Activated naive CD8-positive, alpha-beta T cell treated with anti-CD3 and anti-CD28 coated beads, Interleukin-2, amount 50 U/mL, for 24 hours (primary cell): ENCODE data around the gene MPP2.
"Not testable (repeated sequence)": the region's sequence is repeated elsewhere in the genome, so short reads cannot be mapped to it uniquely, and the experiment has no call there.

Source experiments
- ATAC-seq: fragments of 150-1000 bp; cut with Tn5 transposase; one replicate; pipeline ENCODE4 v1.10.0; 2021
- DNase-seq: peaks from one replicate; pipeline ENCODE4 v3.0.0; 2021
- H3K27ac Mint-ChIP-seq: one replicate; pipeline ENCODE4 v1.8.0; 2021; ENCODE audit warnings: mild to moderate bottlenecking, mixed read lengths
- H3K27me3 Mint-ChIP-seq: one replicate; pipeline ENCODE4 v1.8.0; 2021; ENCODE audit warnings: mixed read lengths
- H3K36me3 Mint-ChIP-seq: one replicate; pipeline ENCODE4 v1.8.0; 2021; ENCODE audit warnings: low read depth, mixed read lengths
- H3K4me1 Mint-ChIP-seq: one replicate; pipeline ENCODE4 v1.8.0; 2021; ENCODE audit warnings: mixed read lengths
- H3K4me3 Mint-ChIP-seq: one replicate; pipeline ENCODE4 v1.8.0; 2021; ENCODE audit warnings: mild to moderate bottlenecking, moderate library complexity, mixed read lengths
- H3K9me3 Mint-ChIP-seq: one replicate; pipeline ENCODE4 v1.8.0; 2021; ENCODE audit warnings: mixed read lengths

MPP2 gene

DNA sequence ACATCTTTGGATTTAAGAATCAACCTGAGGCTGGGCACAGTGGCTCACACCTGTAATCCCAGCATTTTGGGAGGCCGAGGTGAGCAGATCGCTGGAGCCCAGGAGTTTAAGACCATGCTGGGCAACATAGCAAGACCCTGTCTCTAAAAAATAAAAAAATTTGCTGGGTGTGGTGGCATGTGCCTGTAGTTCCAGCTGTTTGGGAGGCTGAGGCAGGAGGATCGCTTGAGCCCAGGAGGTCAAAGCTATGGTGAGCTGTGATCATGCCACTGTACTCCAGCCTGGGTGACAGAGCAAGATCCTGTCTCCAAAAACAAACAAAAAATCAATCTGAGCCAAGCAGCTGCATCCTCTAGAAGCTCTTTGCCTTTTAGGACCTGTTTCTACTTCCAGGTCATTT, 32.1 kb upstream of the MPP2 start:
- H3K4me3 Mint-ChIP-seq, H3K9me3 Mint-ChIP-seq, DNase-seq, ATAC-seq, H3K27ac Mint-ChIP-seq, H3K36me3 Mint-ChIP-seq: not testable (repeated sequence)
- Mint-ChIP-seq H3K27me3 (peaks cover 12% of the 10 kb centered on the region), H3K4me1 (peaks cover 16% of the 10 kb centered on the region)

DNA sequence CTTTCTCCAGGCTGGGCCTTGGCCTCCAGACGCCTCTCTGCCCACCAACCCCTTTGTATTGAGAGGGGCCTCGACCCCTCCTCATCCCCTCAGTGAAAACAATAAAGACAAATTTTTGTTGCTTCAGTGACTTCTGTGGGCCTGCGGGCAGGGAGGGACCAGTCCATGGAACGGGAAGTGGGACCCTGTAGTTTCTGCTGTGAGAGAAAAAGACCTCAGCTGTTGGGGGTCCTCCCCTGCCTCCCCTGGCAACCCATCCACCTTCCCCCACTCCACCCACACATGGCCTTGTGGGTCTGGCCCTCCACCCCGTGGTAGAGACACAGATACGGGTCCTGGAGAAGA, 31.5 kb upstream of the MPP2 start:
- Mint-ChIP-seq H3K27ac (no peak overlapping the region), H3K36me3 (no peaks in the 10 kb centered on the region), H3K4me3 (no peak overlapping the region), H3K4me1 (peaks cover 14% of the 10 kb centered on the region), H3K9me3 (no peaks in the 10 kb centered on the region), H3K27me3 (peaks cover 12% of the 10 kb centered on the region)
- no peak for DNase-seq
- ATAC-seq: no peak

DNA sequence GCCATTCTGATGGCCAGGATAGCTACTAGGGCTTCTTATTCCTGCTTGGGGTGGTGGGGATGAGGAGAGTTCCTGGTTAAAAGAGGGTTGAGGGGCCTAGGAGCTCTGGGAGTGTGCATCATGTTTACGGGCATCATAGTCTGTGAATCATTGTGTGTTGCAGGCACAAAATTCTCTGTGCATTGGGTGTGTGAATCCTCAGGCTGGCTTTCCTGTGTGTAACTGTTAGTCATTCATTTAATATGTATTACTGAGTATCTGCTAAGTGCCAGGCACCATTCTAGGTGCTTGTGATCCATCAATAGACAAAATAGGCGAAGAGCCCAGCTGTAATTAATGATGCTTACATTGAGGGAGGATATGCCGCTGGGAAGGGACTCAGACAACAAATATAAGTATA, 29.1 kb upstream of the MPP2 start:
- no peak overlapping the region for H3K4me3 Mint-ChIP-seq
- H3K27me3 Mint-ChIP-seq: peaks cover 12% of the 10 kb centered on the region

DNA sequence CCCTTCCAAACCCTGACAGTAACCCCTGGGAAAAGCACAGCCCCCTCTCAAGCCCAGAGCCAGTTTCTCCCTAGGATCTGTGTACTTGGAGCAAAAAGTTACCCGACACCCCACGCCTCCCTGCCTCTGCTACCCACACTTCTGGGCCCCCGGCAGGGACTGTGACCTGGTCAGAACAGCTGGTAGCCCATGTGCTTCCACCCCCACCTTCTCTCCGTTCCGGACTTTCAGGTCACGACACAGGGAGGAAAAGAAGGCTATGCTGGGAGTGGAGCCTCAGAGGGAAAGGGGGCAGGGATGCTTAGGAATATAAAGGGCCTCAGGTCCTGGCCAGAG, 28.6 kb upstream of the MPP2 start:
- Mint-ChIP-seq H3K4me3 (no peak overlapping the region), H3K4me1 (peaks cover 14% of the 10 kb centered on the region), H3K9me3 (no peaks in the 10 kb centered on the region), H3K27ac (no peak overlapping the region), H3K36me3 (no peaks in the 10 kb centered on the region), H3K27me3 (peaks cover 12% of the 10 kb centered on the region)
- ATAC-seq (no peak), DNase-seq (no peak)

More for the DNA sequence above, 29.1 kb upstream of the MPP2 start:
- no peak for ATAC-seq
- Mint-ChIP-seq H3K9me3 (no peaks in the 10 kb centered on the region), H3K36me3 (no peaks in the 10 kb centered on the region), H3K4me1 (peaks cover 14% of the 10 kb centered on the region), H3K27ac (no peak overlapping the region)
- no peak for DNase-seq

DNA sequence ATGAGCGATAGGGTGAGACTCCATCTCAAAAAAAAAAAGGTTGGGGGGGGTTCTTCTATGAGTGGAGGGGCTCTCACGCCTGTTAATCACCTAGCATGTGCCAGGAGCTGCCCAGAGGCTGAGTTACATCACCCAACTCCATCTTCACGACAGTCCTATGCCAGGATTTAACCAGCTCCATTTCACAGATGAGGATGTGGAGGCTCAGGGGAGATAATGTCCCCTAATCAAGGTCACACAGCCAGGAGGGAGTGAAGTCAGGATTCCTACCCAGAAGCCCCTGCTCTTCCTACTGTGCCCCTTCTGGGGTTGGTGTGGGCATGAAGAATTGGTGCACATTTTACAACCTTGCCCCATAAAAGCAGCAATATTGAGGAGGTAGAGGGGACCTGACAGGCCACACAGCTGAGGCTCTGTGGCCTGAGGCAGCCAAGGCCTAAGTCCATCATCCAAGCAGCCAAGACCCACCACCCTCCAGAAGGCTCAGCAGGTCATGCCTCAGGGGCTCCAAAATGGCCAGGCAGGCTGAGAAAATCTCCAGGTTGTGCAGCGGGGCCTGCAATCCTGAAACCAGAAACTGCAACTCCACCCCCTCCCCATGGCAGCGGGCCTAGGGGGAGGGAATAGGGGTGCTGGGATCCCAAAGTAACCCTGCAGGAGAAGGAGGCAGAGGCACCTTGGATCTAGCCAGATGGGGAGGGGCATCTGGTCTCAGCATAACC, 28.0 kb upstream of the MPP2 start:
- Mint-ChIP-seq H3K9me3 (no peaks in the 10 kb centered on the region), H3K4me1 (peaks cover 14% of the 10 kb centered on the region), H3K36me3 (no peaks in the 10 kb centered on the region), H3K27ac (no peak overlapping the region), H3K27me3 (peaks cover 12% of the 10 kb centered on the region), H3K4me3 (no peak overlapping the region)
- DNase-seq (no peak), ATAC-seq (no peak)

DNA sequence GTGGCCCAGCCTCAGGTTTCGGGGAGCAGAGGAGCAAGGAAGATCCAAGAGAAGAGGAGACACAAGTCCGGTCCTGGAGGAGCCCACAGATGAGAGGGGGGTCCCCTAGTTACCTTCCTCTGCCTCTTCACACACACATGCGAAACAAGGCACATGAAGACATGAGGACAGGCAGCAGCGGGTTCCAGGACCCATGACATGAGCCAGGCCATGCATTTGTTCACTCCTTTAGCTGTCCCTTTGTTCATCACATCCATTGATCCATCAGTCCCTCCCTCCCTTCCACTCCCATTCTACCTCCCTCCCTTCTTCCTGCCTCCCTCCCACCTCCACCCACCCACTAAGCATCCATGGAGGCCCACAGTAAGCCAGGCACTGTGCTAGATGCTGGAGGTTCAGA, 25.6 kb upstream of the MPP2 start:
- no peak overlapping the region for H3K27ac Mint-ChIP-seq
- H3K9me3 Mint-ChIP-seq: no peaks in the 10 kb centered on the region
- H3K27me3 Mint-ChIP-seq: peaks cover 6% of the 10 kb centered on the region
- DNase-seq (no peak), ATAC-seq (no peak)
- no peak overlapping the region for H3K4me3 Mint-ChIP-seq
- no peaks in the 10 kb centered on the region for H3K36me3 Mint-ChIP-seq
- peaks cover 11% of the 10 kb centered on the region for H3K4me1 Mint-ChIP-seq

DNA sequence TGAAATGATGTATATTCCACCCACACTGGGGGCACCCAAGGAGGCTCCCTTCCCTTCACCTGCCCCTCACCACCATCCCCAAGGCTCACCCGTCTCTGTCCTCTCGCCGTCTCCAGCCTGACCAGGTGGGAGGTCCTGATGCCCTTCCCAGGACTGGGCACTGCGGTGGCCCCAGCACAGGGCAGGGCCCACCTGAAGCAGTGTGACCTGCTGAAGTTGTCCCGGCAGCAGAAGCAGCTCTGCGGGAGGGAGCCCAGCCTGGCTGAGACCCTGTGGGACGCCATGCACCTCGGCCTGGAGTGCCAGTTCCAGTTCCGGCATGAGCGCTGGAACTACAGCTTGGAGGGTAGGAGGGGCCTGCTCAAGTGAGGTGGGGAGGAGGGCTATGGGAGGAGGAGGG, 25.0 kb upstream of the MPP2 start:
- no peak for ATAC-seq
- no peaks in the 10 kb centered on the region for H3K36me3 Mint-ChIP-seq
- no peaks in the 10 kb centered on the region for H3K9me3 Mint-ChIP-seq
- no peak overlapping the region for H3K4me3 Mint-ChIP-seq
- H3K4me1 Mint-ChIP-seq: peaks cover 14% of the 10 kb centered on the region
- peaks cover 9% of the 10 kb centered on the region for H3K27me3 Mint-ChIP-seq
- DNase-seq: no peak
- no peak overlapping the region for H3K27ac Mint-ChIP-seq

DNA sequence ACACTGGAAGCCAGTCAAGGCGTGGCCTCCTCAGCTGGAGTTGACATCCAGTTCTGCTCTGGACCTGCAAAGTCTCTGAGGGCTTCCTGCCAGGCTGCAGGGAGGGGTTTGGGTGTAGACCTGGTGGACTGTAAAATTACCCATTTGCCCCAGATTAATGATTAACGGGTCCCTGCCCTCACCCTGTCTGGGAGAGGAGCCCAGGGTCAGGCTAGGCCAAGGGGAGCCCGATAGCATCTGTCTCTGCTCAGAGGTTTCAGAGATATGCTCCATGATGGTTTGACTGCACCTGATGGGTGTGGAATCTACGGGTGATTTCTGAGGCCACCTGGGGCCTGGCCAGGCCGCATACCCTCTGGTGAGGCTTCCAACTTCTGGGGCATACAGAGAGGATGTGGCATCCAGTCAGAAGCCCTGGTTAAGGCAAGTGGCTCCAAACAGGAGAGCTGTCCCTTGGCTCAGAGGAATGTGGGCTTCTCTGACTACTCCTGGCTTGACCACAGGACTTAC, 23.8 kb upstream of the MPP2 start:
- Mint-ChIP-seq H3K4me1 (peaks cover 17% of the 10 kb centered on the region), H3K36me3 (no peaks in the 10 kb centered on the region), H3K27me3 (peaks cover 7% of the 10 kb centered on the region), H3K9me3 (no peaks in the 10 kb centered on the region), H3K4me3 (no peak overlapping the region), H3K27ac (no peak overlapping the region)
- no peak for DNase-seq
- no peak for ATAC-seq

DNA sequence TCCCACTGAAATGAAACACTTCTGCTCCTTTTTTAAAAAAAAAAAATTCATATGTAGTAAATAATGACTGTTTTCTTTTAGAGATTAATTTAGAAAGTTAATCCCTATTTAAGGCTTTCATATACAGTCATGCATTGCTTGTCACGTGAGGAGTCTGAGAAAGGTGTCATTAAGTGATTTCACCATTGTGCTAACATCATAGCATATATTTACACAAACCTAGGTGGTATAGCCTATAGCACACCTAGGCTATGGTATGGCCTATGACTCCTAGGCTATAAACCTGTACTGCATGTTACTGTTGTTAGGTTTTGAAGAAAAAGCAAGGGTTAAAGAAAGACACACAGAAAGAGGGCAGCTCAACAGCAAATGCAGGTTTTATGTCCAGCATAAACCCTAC, 21.3 kb upstream of the MPP2 start:
- ATAC-seq: no peak
- peaks cover 26% of the 10 kb centered on the region for H3K4me1 Mint-ChIP-seq
- H3K4me3 Mint-ChIP-seq: no peak overlapping the region
- no peak overlapping the region for H3K27ac Mint-ChIP-seq
- H3K9me3 Mint-ChIP-seq: no peaks in the 10 kb centered on the region
- peaks cover 8% of the 10 kb centered on the region for H3K27me3 Mint-ChIP-seq
- H3K36me3 Mint-ChIP-seq: no peaks in the 10 kb centered on the region
- DNase-seq: no peak

DNA sequence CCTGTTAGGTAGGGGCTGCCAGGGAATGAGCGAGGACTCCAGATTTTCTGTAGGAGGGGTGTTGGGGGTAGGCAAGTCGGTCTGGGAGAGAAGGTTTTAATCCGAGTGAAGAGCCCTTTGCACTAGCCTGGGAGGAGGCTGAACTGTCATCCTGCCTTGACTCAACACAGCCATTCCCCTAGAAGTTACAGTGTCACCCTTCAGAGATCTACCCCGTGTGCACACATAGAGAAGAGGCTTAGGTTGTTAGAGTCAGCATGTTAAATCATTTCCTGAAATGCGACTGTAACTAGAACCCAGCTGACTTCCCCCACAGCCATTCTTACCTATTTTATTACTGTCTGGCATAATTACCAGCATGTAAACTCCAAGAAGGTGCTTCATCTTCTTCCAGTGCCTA, 20.6 kb upstream of the MPP2 start:
- H3K27me3 Mint-ChIP-seq, H3K27ac Mint-ChIP-seq, H3K36me3 Mint-ChIP-seq, DNase-seq, H3K9me3 Mint-ChIP-seq: not testable (repeated sequence)
- peak; percentile 60 for ATAC-seq
- Mint-ChIP-seq H3K4me1 (peaks cover 26% of the 10 kb centered on the region), H3K4me3 (peak overlapping the region; percentile 57)

DNA sequence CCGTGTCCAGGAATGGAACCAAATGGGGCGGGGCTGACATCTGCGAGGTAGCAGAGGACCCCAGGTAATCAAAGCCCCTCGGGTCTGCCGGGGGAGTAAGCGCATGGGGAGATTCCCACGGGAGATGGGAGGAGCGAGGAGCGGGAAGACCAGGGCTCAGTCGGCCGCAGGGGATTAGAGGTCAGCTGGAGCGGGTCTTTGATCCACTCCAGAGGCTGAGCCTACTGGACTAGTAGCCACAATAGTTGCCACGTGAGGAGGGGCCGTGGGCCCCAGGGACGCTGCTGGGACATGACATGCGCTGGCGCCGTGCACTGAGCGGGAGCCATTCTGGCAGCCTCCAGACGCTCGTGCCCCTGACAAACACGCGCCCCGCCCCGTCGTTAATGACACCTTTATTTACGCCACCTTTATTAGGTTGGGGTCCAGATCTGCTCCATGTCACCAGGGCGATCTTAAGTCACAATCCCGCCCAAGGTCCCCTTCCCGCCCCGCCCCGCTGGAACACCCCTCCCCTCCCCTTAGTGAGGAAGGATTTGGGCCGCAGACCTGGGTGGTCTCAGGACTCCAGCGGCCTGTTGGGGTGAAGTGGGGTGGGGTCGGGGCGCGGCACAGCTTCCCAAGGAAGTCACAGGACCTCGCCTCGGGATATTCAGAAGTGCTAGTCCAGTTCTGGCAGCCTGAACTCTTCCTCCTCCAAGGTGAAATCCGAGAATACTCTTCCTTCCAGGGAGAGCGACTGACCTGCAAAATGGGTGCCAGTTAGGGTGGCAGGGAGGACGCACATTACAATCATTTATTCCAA, 19.9 kb upstream of the MPP2 start:
- DNase-seq (peak; percentile 27), ATAC-seq (no peak)
- no peak overlapping the region for H3K27ac Mint-ChIP-seq
- peaks cover 26% of the 10 kb centered on the region for H3K4me1 Mint-ChIP-seq
- no peaks in the 10 kb centered on the region for H3K36me3 Mint-ChIP-seq
- H3K9me3 Mint-ChIP-seq: no peaks in the 10 kb centered on the region
- peaks cover 8% of the 10 kb centered on the region for H3K27me3 Mint-ChIP-seq
- peak overlapping the region; percentile 57 for H3K4me3 Mint-ChIP-seq

DNA sequence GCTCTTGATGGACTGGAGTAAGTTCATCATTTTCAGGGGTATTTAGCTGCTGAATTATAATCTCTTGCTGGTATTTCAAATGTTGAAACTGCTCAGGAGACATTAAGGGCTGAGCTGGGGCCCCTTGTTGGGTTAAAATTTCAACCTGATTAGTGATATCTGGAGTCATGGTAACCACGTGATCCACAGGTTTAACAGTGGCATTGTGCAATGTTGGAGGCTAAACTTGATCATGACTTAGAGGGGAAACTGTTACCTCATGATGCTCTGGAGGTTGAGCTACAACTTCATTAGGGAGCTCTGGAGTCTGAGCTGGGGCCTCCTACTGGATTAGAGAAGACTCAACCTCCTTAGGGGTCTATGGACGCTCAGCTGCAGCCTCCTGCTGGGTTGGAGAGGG, 17.2 kb upstream of the MPP2 start:
- Mint-ChIP-seq H3K9me3 (no peaks in the 10 kb centered on the region), H3K27ac (no peak overlapping the region), H3K4me1 (peaks cover 24% of the 10 kb centered on the region), H3K27me3 (peaks cover 8% of the 10 kb centered on the region), H3K4me3 (no peak overlapping the region), H3K36me3 (no peaks in the 10 kb centered on the region)
- peak; percentile 63 for ATAC-seq
- no peak for DNase-seq

DNA sequence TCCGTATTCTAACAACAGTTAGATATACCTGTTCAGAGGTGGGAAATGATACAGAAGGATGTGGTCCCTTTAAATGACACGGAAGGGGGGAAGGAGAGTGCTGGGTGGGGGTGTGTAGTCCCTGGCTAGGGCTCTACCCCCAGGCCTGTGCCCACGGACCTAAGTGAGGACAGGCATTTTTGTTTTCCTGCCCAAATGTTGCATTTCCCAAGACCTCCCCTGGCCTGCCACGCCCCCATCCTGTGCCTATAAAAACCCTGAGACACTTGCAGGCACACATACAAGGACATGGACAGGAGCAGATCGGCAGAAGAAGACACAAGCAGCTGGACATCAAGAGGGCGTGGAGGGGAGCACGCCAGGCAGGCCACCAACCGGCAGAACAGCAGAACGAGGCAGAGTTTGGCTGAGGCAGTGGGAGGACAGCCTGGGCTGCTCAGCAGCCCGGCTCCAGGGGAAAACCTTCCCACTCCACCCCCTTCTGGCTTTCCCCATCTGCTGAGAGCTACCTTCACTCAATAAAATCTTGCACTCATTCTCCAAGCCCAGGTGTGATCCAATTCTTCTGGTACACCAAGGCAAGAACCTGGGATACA, 13.3 kb upstream of the MPP2 start:
- Mint-ChIP-seq H3K4me3 (no peak overlapping the region), H3K36me3 (no peaks in the 10 kb centered on the region), H3K4me1 (peaks cover 25% of the 10 kb centered on the region), H3K27me3 (peaks cover 5% of the 10 kb centered on the region), H3K9me3 (no peaks in the 10 kb centered on the region), H3K27ac (no peak overlapping the region)
- DNase-seq: no peak
- no peak for ATAC-seq

DNA sequence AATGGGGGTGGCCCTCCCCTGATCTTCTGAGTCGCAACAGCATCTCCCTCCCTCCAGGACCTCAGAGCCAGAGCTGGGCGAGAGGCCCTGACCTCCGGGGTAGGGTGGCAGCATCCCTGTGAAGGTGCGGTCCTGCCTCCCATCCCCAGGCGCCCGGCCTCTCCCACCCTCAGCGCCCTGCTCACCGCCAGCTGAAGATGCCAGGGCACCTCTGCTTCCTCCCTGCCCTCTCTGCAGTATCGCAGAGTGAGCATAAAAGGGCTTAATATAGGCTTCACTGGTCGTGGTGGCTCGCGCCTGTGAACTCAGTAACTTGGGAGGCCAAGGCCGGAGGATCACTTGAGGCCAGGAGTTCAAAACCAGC, 10.7 kb upstream of the MPP2 start:
- Mint-ChIP-seq H3K36me3 (no peaks in the 10 kb centered on the region), H3K27ac (no peak overlapping the region), H3K4me3 (peak overlapping the region; percentile 64), H3K27me3 (peaks cover 5% of the 10 kb centered on the region), H3K9me3 (no peaks in the 10 kb centered on the region), H3K4me1 (peaks cover 16% of the 10 kb centered on the region)
- DNase-seq: no peak
- no peak for ATAC-seq

DNA sequence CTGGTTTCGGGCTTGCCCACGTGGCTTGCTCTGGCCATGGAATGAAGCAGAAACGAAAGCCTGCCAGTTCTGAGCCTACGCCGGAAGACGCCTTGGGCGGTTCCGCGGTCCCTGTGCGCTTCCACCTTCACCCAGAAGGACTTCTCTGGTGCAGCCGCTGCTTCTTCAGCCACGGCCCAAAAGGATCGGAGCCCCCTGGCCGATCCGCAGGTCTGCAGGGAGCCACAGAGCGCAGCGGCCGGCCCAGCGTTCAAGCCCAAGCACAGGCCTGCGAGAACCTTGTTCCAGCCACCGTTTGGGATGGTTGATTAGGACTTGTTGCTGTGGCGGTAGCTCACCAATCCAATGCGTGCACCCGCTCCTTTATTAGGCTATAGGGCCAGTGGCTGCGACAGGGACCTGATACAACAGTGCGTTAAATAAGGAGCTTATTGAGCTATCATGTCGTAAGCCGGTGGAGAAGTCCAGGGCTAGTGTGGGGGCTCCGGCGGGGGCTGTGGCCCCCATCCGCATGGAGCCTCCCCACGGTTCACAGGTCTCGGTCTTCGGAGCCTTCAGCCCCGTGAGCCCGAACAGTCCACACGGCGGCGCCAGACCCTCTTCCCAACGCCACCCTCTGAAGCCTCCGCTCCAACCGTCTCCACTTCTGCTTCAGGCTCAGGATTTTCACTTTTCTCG, 10.2 kb upstream of the MPP2 start:
- Mint-ChIP-seq H3K27me3 (peaks cover 5% of the 10 kb centered on the region), H3K27ac (no peak overlapping the region), H3K4me1 (peaks cover 16% of the 10 kb centered on the region), H3K36me3 (no peaks in the 10 kb centered on the region), H3K4me3 (peak overlapping the region; percentile 64), H3K9me3 (no peaks in the 10 kb centered on the region)
- peak; percentile 71 for ATAC-seq
- peak; percentile 51 for DNase-seq
